HL-60 (cell line): ENCODE data around the gene ZNF618.

ENCODE experiments used
- CTCF ChIP-seq: IDR thresholded peaks from one replicate; pipeline ENCODE4 v1.5.1; 2011; ENCODE audit warnings: low read length, control low read depth, inconsistent platforms; ENCODE audit not compliant: insufficient read depth
- GABPA ChIP-seq: IDR thresholded peaks from 2 replicates; pipeline ENCODE4 v1.6.1; 2012; ENCODE audit warnings: low read depth
- POLR2AphosphoS5 ChIP-seq: IDR thresholded peaks from 2 replicates; pipeline ENCODE4 v1.6.1; 2012; ENCODE audit warnings: low read depth
- SPI1 ChIP-seq: IDR thresholded peaks from 2 replicates; pipeline ENCODE4 v1.6.1; 2012; ENCODE audit warnings: low read depth, mild to moderate bottlenecking, borderline replicate concordance

DNA sequence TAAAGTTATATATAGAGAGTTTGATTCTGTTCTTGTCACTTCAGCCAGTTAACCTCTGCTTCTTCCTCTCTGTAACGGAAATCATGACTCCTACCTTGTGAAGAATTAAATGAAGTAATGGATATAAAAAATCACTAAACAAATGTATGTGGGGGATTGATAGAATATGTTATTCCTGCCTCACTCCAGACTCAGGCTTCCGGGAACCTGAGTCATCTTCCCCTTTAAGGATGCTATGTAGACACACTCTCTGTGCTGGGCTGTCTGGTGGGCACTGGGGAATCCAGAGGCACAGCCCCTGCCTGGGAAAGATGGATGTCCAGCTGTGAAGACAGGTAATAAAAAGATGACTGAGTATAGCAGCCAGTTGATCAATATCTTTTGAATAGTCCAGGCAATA is 77.4 kb downstream of the ZNF618 start:
- TF ChIP-seq CTCF (no peak), POLR2AphosphoS5 (no peak), GABPA (no peak), SPI1 (no peak)
